Medulla oblongata (tissue), 1 donor: ENCODE data around the gene ADARB2.

ENCODE experiments used
- DNase-seq: peaks from one replicate; pipeline ENCODE4 v3.0.0-alpha.2; 2015; ENCODE audit errors: extremely low spot score

The ADARB2 gene

DNA sequence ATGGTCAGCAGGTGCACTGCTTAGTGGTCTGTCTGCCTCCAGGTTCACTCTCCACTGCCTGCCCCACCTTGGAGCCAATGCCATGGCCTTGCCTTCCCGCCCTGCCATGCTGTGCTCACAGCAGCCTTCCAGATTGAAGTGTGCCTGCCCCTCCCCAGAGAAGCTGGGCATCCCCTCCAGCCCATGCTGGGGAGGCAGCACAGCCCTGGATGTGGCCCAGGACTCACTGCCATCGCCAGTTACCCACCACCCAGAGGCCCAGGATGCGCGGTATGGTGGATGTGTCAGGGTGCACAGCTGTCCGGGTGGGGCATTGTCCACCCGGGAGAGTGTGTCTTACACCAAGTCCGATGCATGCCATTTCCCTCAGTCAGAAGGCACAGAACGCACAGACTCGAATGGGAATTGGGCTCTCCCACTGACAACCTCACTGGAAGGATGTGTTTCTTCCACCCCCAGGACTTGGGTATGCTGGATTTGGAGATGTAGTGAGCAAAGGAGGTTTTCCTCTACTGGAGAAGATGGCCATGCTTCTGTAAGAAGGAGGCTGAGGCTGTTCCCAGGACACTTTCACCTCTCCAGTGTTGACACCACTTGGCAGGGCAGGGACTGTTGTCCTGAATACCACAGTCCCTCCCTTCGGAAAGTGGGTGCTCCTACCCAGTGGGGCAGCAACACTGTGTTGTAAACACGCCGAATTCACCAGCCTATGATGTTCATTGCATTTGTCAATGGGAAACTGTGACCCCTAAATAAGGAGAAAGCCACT, 122.0 kb downstream of the ADARB2 start:
- DNase-seq, result no peak

DNA sequence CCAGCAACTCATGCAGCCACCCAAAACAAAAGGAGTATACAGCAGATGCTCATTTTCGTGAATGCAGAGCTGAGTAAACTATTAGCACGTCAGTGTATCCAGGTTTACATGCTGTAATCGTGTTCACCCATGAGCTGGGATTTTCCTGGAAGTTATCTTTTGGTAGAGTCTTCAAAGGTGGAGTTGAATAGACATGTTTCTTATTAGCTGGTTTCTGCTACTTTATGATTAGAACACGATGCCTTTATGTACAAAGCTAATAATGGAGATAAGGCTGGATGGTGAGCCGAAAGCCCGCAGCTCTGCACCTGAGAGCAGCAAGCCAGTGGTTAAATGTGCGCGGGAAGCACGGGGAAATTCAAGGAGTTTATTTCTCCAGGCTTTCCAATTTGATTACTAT, 123.8 kb downstream of the ADARB2 start:
- no peak for DNase-seq

DNA sequence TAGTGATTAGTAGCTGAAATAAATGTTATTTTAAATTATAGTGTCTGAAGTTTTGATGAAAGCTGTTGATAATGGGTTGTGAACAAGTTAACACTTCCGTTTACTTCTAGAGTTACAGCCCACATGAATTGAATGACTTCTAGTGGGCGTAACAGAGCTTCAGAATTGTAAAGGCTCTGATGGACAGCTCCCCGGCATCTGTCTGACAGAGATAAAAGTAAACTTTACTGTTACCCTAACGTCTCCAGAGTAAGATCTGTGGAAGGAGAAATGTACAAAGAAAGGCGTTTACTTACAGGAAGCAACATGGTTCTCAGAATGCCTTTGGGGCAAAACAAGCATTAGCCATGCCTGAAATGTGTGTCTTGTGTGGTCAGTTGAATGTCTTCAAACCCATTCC, 124.4 kb downstream of the ADARB2 start:
- no peak for DNase-seq

DNA sequence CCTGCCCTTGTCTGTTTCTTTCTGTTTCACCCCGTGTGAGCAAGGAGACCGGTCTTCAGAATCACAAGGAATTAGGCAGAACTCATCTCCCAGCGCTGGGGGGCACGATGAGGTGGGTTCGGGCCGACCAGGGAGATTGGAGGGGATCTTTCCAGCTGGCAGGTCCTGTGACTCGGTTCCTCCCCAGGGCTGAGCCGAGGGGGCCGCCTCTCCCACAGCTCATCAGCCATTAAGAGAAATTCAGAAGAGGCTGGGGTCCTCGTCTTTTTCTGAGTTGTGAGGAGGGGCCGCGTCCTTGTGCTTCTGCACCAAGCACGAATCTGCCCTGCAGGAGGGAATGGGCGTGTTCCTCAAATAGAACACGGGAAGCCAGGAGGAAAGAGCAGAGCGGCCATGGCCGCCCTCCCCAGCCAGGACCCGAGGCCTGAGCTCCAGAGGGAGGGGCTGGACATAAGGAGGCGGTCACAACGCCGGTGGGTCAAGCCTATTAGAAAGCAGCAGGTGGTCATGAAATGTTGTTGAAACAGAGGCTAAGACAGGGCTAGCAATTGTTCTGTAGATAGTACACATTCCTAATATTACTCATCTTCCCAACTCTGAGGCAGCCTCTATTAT, 125.3 kb downstream of the ADARB2 start:
- no peak for DNase-seq

DNA sequence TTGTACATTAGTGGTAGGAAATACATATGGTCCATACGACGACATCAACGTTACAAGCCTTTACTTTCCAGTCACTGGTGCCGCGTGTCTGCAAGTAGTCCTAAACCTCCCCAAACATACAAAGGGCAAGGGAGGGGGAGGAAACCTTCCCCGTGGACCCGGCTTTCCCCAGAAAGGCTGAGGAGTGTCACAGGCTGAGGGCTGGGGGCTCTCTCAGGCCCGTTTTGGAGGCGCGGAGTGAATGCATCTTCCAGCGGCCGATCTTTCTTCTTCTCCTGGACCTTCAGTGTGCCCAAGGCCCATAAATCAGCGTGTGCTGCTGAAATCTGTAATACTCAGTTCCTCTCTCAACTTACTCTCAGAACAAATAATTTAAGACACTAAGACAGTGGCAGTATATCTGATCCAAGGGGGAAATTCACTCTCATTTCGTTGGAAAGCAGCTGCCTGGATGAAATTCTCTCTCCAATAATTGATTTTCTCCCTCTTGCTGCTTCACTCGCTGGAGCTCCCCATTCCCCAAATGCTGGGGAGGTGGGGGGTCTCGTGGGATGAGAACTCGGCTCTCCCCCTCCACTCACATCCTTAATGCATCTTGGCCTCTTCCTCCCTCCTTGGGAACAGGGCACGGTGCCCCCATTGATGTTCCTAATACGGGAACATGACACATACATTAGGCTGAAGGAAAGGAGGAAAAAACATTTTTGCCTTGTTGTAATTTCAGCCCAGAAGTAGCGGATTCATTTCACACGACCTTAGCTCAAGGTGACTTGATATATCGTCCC, 126.1 kb downstream of the ADARB2 start:
- no peak for DNase-seq

DNA sequence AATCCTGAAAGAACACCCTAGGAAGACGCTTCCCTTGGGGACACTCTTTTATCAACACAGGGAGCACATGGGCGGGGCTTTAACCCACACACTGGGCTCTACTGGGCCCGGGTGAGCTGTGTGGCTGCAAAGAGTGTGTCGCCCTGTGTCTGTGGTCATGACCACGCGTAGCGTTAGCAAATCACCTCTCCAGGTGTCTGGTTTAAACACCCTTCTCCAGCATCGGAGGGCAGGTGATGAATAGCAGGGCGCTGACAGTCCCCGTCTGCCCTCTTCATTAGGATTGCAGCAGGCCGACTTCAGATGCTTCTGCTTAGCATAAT, 127.7 kb downstream of the ADARB2 start:
- DNase-seq, result no peak

DNA sequence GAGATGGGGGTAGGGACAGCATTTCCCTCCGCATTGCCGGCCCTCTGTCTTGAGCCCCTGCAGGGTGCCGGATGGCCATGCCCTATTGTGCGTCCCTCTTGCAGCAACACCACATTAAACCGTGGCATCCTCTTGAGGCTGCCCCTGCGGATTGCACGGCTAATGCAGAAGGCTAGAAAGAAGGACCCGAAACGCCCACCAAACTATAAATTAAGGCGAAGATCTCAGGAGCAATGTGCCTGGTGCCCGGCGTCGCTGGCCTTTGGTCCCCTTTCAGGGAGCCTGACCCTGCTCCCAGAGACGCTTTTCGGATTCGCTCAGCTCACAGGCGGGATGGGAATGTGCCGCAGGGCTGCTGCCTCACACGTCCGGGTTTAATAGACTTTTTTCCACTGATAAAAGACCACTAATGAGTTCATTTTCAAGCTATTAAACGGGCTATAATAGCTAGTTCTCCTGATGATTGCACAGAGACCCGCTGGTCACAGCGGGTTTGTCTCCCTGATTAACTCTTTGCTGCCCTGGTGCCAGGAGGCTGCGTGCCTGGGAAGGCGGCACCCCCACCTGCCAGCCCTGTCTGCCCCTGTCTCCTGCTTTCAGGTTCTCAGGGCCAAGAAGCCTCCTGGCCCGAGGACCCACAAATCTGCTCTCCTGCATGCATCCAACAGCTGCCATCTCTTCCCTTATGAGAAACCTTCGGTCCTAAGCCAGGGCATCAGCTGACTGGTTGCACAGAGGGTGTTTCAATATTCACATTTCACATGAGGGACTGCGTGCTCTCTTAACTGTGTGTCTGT, 128.3 kb downstream of the ADARB2 start:
- peak; percentile 14 for DNase-seq

DNA sequence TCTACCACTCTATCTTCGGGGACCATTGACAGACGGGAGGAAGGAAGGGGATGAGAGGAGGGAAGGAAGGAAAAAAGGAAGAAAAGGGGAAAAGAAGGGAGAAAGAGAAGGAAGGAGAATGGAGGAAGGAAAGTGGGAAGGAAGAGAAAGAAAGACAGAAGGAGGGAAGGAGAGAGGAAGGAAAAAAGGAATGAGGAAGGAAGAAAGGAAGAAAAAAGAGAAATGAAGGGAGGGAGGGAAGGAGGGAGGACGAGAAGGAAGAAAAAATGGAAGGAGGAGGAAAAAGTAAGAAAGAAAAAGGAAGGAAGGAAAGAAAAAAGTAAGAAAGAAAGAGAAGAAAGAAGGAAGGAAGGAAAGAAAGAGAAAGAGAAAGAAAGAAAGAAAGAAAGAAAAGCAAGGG, 128.9 kb downstream of the ADARB2 start:
- no peak for DNase-seq

DNA sequence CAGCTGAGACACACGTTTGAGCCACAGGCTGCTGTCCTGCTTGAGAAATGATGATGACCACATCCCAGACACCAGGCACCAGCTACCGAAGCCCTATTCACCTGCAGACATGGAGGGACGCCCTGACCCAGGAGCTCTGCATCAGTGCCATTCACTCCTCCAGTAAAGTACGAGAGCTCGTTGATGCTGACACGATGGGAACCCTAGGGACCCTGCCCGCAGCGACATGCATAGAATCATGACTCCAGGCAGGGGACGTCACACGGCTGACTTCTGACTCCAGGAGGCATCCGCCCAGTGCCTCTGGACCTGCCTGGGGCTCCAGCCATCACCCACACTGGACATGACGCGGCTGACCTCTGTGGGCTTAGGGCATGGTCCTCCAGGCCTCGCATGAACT, 129.9 kb downstream of the ADARB2 start:
- DNase-seq, result no peak

DNA sequence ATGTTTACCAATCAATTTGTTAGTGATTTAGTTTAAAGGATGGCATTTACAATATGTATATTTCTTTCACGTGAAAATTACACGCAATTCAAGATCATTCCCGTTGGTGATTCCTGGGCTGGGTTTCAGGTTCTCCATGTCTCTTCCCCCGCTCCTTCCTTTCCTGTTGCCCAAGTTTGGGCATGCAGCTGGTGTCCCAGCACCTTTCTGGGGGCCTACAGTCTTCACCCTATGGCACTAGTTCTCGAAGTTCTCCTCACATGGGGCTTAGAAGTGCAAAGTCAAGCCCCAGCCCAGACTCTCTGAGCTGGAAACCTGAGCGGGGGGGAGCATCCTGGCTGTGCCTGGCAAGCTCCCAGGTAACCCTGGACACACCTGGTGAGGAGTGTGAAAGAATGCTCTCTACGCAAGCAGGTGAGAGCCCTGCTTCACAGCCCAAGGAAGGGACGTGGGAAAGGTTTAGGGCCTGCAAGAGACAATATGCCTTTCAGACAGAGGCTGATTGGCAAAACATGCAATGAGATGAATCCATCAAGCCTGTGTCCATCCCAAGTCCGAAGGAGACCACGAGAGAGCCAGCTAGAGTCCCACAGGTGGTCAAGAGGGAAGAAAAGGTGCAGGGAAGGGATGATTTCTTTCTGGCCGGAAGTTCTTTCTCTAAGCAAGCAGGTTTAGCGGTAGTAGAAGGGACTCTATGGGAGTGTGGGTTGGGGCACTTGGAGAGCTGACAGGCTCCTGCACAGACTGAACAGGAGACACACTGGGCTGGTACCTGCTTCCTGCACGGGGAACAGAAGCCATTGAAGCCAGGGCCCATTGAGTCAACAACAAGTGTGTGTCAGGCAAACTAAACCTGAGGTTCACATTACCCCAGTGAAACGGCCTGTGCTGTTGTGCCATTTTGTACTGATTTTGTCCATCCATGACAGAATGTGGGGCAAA, 131.1 kb downstream of the ADARB2 start:
- DNase-seq, result no peak

DNA sequence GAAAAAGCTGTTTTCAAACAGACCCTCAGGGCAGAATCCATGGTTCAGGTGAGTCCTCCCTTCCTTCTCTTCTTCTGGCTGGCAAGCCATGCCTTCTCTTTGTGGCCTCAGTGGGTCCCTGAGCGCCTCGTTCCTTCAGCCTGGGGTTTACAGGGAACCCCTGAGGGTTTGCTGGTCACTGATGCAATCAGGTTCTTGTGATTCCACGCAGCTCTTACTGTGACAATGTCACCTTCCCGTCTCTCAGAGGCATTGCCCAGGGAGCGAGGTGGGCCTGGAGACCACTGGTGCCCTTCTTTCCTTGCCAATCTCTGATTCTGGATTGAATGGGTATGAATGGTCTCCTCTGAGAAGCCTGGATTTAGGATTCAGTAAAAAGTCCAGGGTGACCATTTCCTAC, 132.2 kb downstream of the ADARB2 start:
- no peak for DNase-seq

DNA sequence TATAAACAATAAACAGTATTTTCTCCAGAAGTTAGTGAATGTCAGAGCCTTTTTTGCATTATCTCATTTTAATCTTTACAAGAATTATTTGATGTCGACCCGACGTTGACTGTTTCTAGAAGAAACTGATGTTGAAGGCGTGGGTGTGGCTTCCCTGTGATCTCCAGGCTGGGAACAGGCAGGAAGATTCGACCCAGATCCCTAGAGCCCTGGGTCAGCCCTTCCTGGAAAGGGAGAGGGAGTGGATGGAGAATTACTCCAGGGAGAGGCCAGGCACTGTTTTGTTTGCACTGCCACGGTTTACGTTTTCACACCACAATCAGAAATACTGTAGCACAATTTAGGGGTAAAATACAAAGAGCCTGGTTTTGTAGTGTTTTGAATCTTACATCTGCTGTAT, 133.1 kb downstream of the ADARB2 start:
- DNase-seq, result no peak

DNA sequence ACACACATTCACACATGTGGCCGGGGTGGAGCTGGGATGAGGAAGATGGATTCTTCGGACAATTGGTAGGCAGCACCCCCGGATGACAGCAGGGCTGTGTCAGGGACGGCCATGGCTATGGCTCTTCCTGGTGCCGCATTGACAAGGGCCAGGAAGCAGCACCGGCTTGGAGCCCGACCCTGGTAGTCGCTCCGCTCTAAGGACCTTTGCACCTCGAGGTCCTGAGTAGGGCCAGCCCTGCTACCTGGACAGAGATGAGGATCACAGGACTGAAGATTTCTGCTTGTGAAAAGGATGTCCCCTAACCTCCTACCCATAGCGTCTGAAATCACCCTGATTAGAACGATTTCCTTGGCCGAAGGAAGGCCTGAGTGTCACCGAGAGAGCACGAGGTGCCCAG, 134.1 kb downstream of the ADARB2 start:
- no peak for DNase-seq

DNA sequence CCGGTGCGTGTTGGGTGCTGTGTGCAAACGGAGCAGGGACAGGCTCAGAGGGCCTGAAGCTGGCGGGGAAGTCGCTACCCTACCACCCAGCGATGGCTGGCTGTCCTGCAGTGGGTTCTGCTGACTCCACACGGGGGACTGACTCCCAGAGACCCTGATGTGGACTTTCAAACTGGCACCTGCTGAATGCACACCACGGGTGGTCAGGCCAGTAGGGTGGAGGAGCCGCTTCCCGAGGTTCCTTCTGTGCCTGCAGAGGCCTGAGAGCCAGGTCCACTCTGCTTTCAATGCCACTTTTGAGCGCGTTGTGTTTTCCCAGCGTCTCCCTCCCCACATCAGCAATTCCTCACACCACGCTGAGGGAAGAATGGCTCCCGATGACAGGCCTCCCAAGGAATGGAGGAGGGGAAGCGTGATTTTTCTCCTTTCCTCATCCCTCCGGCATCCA, 135.3 kb downstream of the ADARB2 start:
- DNase-seq, result no peak

DNA sequence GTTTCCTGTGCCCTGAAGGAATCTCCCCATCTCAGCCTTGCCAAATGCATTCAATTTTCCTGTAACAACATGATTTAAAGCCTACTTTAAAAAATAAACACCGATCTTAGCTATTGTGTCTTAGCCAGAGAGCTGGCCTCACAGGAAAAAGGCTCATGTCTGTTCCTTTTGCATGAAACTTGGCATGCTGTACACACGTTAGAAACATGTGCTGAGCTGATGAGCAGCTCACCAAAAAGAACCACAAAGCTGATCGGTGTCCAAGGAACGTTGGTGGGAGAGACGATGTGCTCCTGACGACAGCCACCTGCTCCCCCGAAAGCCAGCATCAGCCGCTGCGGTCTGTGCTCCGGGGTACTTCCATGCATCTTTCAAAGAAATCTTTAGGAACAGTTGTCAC, 135.9 kb downstream of the ADARB2 start:
- DNase-seq, result no peak

DNA sequence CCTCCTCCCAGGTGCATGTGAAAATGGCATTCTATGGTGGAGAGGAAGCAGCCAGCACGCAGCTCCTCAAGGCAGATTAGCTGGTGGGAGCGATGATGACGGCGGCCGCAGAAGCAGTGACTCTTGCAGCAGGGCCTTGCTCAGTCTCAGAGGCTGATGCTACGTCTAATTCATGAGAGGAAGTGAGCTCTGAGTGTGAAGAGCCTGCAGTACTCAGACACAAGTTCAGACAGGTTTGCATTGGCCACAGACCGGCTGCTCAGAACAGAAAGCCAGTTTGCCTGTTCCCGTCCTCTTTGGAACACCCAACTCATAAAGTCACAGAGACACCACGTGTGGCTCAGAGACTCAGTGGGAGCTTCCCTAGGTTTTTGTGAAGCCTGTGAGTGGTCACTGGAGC, 136.5 kb downstream of the ADARB2 start:
- DNase-seq, result peak; percentile 3

DNA sequence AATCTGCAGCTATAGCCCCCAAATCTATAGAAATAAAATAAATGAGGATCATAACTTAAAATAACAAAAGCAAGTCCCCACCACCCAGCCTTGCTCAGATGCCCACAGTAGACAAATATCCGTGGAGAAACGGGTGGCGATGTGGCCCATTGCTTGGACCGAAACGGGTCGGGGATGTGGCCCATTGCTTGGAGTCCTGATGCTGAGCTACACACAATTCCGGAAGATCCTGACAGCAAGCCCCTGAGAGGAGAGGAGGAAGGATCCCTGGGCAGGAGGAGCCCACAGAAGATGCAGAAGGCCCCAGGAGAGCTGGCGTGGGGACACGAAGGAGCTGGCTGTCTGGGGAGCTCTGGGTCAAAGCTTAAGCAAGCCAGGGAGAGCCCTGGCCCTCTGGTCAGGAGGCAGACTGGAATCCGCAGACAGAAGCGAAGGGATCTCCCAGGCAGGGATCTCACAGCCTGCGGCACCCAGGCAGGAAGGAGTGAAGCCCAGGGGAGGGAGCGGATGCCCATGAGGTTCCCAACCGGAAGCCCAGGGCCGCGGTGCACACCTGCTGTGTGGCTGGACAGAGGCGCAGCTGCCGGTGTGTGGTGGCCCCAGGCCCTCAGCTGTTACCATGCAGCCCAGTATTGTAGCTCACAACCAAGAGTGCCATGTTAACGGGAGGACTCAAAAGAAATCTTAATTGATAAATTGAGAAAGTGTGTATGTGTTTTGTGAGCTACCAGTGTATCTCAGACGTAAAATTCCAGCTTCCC, 138.8 kb downstream of the ADARB2 start:
- DNase-seq, result no peak

DNA sequence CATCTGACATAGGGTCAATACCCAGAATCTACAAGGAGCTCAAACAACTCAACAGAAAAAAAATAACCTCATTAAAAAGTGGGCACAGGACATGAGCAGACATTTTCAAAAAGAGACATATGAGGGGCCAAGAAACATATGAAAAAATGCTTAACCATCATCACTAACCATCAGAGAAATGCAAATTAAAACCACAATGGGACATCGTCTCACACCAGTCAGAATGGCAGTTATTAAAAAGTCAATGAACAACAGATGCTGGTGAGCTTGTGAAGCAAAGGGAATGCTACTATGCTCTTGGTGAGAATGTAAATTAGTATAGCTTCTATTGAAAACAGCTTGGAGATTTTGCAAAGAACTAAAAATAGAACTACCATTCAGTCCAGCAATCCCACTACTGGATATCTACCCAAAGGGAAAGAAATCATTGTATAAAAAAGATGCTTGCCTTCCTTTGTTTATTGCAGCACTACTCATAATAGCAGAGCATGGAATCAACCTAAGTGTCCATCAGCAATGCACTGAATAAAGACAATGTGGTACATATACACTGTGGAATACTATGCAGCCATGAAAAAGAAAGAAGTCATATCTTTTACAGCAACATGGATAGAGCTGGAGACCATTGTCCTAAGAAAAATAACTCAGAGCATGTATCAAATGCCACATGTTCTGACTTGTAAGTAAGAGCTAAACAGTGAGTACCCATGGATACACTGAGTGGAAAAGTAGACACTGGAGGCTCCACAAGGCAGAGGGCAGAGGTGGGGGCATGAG, 139.8 kb downstream of the ADARB2 start:
- DNase-seq, result no peak

DNA sequence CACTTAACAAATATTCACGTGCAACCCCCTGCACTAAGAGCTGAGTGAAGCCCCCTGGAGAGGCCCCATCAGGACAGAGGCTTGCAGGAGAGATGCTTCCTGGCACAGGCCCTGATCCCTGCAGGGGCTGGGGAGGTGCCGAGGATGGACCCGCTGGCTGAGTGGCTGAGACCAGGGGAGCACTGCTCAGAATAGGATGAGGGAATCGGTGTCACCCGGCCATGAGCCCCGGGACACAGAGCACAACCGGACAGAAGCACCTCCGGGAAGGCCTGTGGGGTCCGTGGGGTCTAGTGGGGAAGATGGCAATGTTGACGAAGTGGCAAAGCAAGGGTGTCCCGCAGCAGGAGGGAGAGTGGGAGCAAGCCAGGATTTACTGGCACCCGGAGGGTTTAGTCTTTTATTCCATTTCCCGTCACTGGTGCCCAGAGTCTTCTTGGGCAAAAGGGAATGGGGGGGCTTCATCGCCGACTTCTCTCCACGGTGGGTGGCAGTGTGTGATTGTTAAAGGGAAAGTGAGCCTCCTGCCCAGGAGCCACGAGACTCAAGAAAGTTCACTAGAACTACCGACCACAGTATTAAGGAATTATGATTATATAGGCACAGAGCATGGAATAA, 140.7 kb downstream of the ADARB2 start:
- DNase-seq, result peak; percentile 4
